Gastrocnemius medialis (tissue), 4 donors: ENCODE data around the gene RNF44. TPM values are rescaled to one million over a fixed set of nuclear protein-coding genes. Genes with fewer than 3 reads are reported as not detected.

Experiments
- ATAC-seq, 2 donors: fragments of 150-250 bp; one replicate each; pipeline ENCODE4 v1.9.1; 2016
- DNase-seq, 2 donors: peaks; one replicate each; pipeline ENCODE4 v3.0.0-alpha.2; 2019
- H3K27ac ChIP-seq, 4 donors: fragments of 200-600 bp; sonication (generic); 1 replicate in 1 of 4; 2 replicates in 3 of 4; pipeline ENCODE4 v1.5.1; 2016 to 2018; ENCODE audit warnings: mild to moderate bottlenecking in 2 of 4, moderate library complexity in 1 of 4
- H3K27me3 ChIP-seq, 3 donors: fragments of 200-600 bp; sonication (generic) in 2 of 3; 1 replicate in 1 of 3; 2 replicates in 2 of 3; pipeline versions ENCODE4 v1.5.1 to v1.6.0; 2016 to 2019; ENCODE audit warnings: mild to moderate bottlenecking in 1 of 3, moderate library complexity in 1 of 3
- H3K36me3 ChIP-seq, 2 donors: fragments of 200-600 bp; sonication (generic) in 1 of 2; one replicate each; pipeline ENCODE4 v1.5.1; 2017 to 2018
- H3K4me1 ChIP-seq, 2 donors: fragments of 200-600 bp; sonication (generic) in 1 of 2; one replicate each; pipeline ENCODE4 v1.5.1; 2016 to 2017; ENCODE audit warnings: mild to moderate bottlenecking in 2 of 2
- H3K4me3 ChIP-seq, 4 donors: fragments of 200-600 bp; sonication (generic) in 3 of 4; 1 replicate in 1 of 4; 2 replicates in 3 of 4; pipeline ENCODE4 v1.5.1; 2016 to 2019; ENCODE audit warnings: mild to moderate bottlenecking in 2 of 4
- H3K9me3 ChIP-seq, 3 donors: fragments of 200-600 bp; sonication (generic) in 2 of 3; 1 replicate in 1 of 3; 2 replicates in 2 of 3; pipeline ENCODE4 v1.5.1; 2016 to 2019
- POLR2A ChIP-seq, 2 donors: fragments of 450-650 bp; IDR thresholded peaks; one replicate each; pipeline ENCODE4 v1.6.1; 2017; ENCODE audit warnings: antibody characterized with exemption in 2 of 2, mild to moderate bottlenecking in 2 of 2, moderate library complexity in 2 of 2
- in situ Hi-C, 4 donors: fragments of 200-750 bp; cut with MboI; loops; one replicate each; pipeline versions ENCODE4 v1.15.0 to v1.8.0; 2017; ENCODE audit warnings: low sequenced_read_pairs in 4 of 4
- intact Hi-C: fragments of 100-400 bp; cut with DNase I; formaldehyde crosslinking; loops from one replicate; pipeline ENCODE4 v1.15.1; 2023; ENCODE audit warnings: low total_unique reads
- total RNA-seq, 4 donors: library from RNA; depleted of rRNA; stranded (reverse); fragments of >200 nt; gene quantifications; one replicate each; pipeline versions ENCODE4 v1.1.0 to v1.2.3, GENCODE V29; 2016
- TF ChIP-seq, protein P1 (sequence below), 5 experiments: fragments of 450-650 bp in 3 of 5; fragments of 200-600 bp in 2 of 5; sonication (generic) in 2 of 5; IDR thresholded peaks in 4 of 5; conservative IDR thresholded peaks in 1 of 5; 1 replicate in 4 of 5; 2 replicates in 1 of 5; pipeline ENCODE4 v1.5.1; 2016 to 2019; ENCODE audit warnings: antibody characterized with exemption in 5 of 5, mild to moderate bottlenecking in 3 of 5, moderate library complexity in 3 of 5

The RNF44 gene
- total RNA-seq, 4 donors from 2014 or later = 4.1 to 7.0 (median 6.7) TPM

GRCh38 chr5:176528301-176528700, 8.9 kb downstream of the RNF44 start:
- TF ChIP-seq, protein P1, sequence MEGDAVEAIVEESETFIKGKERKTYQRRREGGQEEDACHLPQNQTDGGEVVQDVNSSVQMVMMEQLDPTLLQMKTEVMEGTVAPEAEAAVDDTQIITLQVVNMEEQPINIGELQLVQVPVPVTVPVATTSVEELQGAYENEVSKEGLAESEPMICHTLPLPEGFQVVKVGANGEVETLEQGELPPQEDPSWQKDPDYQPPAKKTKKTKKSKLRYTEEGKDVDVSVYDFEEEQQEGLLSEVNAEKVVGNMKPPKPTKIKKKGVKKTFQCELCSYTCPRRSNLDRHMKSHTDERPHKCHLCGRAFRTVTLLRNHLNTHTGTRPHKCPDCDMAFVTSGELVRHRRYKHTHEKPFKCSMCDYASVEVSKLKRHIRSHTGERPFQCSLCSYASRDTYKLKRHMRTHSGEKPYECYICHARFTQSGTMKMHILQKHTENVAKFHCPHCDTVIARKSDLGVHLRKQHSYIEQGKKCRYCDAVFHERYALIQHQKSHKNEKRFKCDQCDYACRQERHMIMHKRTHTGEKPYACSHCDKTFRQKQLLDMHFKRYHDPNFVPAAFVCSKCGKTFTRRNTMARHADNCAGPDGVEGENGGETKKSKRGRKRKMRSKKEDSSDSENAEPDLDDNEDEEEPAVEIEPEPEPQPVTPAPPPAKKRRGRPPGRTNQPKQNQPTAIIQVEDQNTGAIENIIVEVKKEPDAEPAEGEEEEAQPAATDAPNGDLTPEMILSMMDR (IDR thresholded peaks at IDR 0.05 in 4 of 5, conservative IDR thresholded peaks at IDR 0.05 in 1 of 5) = no peak
- no peak for TF ChIP-seq POLR2A (IDR thresholded peaks at IDR 0.05)
- Histone ChIP-seq H3K4me3 (no peak overlapping the region), H3K9me3 (no peaks in the 10 kb centered on the region), H3K27ac (no peak overlapping the region), H3K4me1 (peaks cover 7 to 11% of the 10 kb centered on the region in 2 donors), H3K27me3 (no peaks in the 10 kb centered on the region), H3K36me3 (peaks cover 0 to 45% of the 10 kb centered on the region in 2 donors)
- intact Hi-C loops = no loop called here
- DNase-seq (no peak), ATAC-seq (peak; percentile 40 to 42)
- in situ Hi-C loops = loop anchor here in 2 of 4 donors (25.0 kb wide), 3 partner anchors 91 to 484 kb away; partner anchors contain the start of genes CLTB (in 1 of the 2), FAF2 (in 1 of the 2), UIMC1 (in 1 of the 2) and ZNF346 (in 1 of the 2)

DNA sequence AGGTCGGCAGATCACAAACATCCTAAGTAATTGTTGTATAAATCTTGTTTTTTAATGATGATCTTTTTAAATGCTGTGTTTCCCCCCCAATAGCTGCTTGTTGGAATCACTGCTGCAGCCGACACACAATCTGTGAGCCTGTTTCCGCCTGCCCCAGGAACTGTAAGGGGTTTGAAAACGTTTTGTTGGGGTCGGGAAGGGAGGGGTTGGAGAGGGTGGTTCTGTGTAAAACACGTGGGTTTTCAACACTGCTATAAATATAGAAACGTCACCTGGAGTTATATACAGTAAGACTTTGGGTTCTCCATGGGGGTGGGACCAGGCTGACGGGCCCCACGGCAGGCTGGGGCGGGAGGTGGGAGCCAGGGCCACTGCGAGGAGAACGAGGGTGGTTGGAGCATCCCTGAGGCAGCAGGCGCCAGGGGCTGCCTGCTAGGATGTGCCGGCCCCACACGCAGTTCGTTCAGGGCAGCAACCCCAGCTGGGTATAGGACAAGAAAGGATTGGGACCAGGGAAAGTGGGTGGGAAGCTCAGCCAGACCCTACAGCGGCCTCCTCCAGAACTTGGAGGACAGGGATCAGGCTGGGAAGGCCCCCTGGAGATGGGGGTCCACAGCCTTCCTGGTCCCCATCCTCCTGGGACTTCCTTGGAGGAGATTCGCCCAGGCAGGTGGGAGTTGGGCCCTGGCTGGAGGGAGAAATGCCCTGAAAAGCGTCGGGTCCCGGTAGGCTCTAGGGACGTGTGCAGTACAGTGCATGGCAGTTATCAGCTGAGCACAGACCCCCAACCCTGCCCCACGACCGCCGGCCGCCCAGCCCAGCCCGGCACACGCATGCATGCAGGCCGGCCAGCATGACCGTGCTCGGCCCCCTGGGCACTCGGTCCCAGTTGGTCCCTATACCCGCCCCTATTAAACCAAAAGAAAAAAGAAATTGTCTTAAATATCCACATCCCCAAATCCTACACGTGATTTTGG, 9.7 kb downstream of the RNF44 start:
- no peak for ATAC-seq
- peaks cover 0 to 45% of the 10 kb centered on the region in 2 donors for H3K36me3 ChIP-seq

DNA sequence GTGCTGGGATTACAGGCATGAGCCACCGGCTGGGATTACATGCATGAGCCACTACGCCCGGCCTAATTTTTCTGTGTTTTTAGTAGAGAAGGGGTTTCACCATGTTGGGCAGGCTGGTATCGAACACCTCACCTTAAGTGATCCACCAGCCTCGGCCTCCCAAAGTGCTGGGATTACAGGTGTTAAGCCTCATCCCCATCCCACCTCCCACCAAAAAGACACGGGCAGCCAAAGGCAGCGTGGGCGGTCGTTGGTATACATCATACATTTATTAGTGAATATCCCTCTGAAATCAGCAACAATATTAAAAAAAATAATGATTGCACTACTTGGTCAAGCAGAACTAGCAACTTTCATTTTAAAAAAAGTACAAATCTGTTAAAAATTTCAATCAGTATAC, 10.7 kb downstream of the RNF44 start:
- Histone ChIP-seq H3K9me3 (no peaks in the 10 kb centered on the region), H3K4me1 (peaks cover 0 to 3% of the 10 kb centered on the region in 2 donors), H3K36me3 (peaks cover 0 to 40% of the 10 kb centered on the region in 2 donors), H3K27ac (no peak overlapping the region), H3K27me3 (no peaks in the 10 kb centered on the region), H3K4me3 (no peak overlapping the region)
- TF ChIP-seq, protein P1 (IDR thresholded peaks at IDR 0.05 in 4 of 5, conservative IDR thresholded peaks at IDR 0.05 in 1 of 5) = no peak
- no peak for TF ChIP-seq POLR2A (IDR thresholded peaks at IDR 0.05)
- ATAC-seq (no peak), DNase-seq (no peak)
- intact Hi-C loops (no loop called here), in situ Hi-C loops (loop anchor here in 2 of 4 donors (25.0 kb wide), 3 partner anchors 89 to 486 kb away; partner anchors contain the start of genes CLTB (in 1 of the 2), FAF2 (in 1 of the 2), UIMC1 (in 1 of the 2) and ZNF346 (in 1 of the 2))

More for the DNA sequence above, 9.7 kb downstream of the RNF44 start:
- no peaks in the 10 kb centered on the region for H3K9me3 ChIP-seq
- H3K4me3 ChIP-seq = no peak overlapping the region
- in situ Hi-C loops (loop anchor here in 2 of 4 donors (25.0 kb wide), 3 partner anchors 90 to 485 kb away; partner anchors contain the start of genes CLTB (in 1 of the 2), FAF2 (in 1 of the 2), UIMC1 (in 1 of the 2) and ZNF346 (in 1 of the 2)), intact Hi-C loops (no loop called here)
- H3K27me3 ChIP-seq = no peaks in the 10 kb centered on the region
- TF ChIP-seq POLR2A (IDR thresholded peaks at IDR 0.05) = no peak
- TF ChIP-seq, protein P1 (IDR thresholded peaks at IDR 0.05 in 4 of 5, conservative IDR thresholded peaks at IDR 0.05 in 1 of 5) = no peak
- H3K27ac ChIP-seq = no peak overlapping the region
- no peak for DNase-seq
- H3K4me1 ChIP-seq = peaks cover 0 to 5% of the 10 kb centered on the region in 2 donors

- Histone ChIP-seq H3K36me3 (peaks cover 0 to 33% of the 10 kb centered on the region in 2 donors), H3K27ac (no peak overlapping the region), H3K27me3 (no peaks in the 10 kb centered on the region), H3K9me3 (no peaks in the 10 kb centered on the region), H3K4me1 (no peaks in the 10 kb centered on the region), H3K4me3 (no peak overlapping the region)
- DNase-seq (no peak), ATAC-seq (no peak)
- intact Hi-C loops = no loop called here
- no peak for TF ChIP-seq POLR2A (IDR thresholded peaks at IDR 0.05)
- TF ChIP-seq, protein P1 (IDR thresholded peaks at IDR 0.05 in 4 of 5, conservative IDR thresholded peaks at IDR 0.05 in 1 of 5) = no peak
- in situ Hi-C loops = loop anchor here in 2 of 4 donors (25.0 kb wide), 3 partner anchors 88 to 487 kb away; partner anchors contain the start of genes CLTB (in 1 of the 2), FAF2 (in 1 of the 2), UIMC1 (in 1 of the 2) and ZNF346 (in 1 of the 2)
These were observed 11.5 kb downstream of the RNF44 start for GRCh38 chr5:176525677-176526076.
